HL-60 (cell line): ENCODE measurements around the gene OR7G3.

Experiments
- GABPA ChIP-seq: IDR thresholded peaks from 2 replicates; pipeline ENCODE4 v1.6.1; 2012; ENCODE audit warnings: low read depth
- POLR2AphosphoS5 ChIP-seq: IDR thresholded peaks from 2 replicates; pipeline ENCODE4 v1.6.1; 2012; ENCODE audit warnings: low read depth
- SPI1 ChIP-seq: IDR thresholded peaks from 2 replicates; pipeline ENCODE4 v1.6.1; 2012; ENCODE audit warnings: low read depth, mild to moderate bottlenecking, borderline replicate concordance
- TF ChIP-seq, protein P1 (sequence below): IDR thresholded peaks from one replicate; pipeline ENCODE4 v1.5.1; 2011; ENCODE audit warnings: low read length, control low read depth, inconsistent platforms; ENCODE audit not compliant: insufficient read depth
- TF ChIP-seq, protein P2 (sequence below): IDR thresholded peaks from 2 replicates; pipeline ENCODE4 v1.6.1; 2012; ENCODE audit warnings: low read depth; ENCODE audit not compliant: insufficient replicate concordance

DNA sequence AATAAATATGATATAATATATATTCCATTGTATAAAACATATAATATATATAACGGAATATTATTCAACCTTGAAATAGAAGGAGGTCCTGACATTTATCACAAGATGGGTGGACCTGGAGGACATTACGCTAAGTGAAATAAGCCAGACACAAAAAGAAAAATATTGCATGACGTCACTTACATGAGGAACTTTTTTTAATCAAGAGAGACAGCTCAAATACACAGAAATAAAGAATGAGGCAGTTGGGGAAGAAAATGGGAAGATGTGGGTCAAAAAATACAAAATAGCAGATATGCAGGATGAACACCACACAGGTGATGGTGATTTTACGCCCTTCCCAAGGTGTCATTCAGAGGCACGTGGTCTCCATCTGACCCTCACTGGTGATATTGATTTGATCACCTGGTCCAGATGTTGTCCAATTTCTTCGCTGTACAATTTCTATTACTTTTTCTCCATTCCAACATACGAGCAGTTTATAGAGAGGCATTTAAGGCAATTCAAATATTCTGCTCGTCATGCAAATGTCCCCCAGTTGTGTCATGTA is 12.9 kb upstream of the OR7G3 start:
- TF ChIP-seq, protein P1, sequence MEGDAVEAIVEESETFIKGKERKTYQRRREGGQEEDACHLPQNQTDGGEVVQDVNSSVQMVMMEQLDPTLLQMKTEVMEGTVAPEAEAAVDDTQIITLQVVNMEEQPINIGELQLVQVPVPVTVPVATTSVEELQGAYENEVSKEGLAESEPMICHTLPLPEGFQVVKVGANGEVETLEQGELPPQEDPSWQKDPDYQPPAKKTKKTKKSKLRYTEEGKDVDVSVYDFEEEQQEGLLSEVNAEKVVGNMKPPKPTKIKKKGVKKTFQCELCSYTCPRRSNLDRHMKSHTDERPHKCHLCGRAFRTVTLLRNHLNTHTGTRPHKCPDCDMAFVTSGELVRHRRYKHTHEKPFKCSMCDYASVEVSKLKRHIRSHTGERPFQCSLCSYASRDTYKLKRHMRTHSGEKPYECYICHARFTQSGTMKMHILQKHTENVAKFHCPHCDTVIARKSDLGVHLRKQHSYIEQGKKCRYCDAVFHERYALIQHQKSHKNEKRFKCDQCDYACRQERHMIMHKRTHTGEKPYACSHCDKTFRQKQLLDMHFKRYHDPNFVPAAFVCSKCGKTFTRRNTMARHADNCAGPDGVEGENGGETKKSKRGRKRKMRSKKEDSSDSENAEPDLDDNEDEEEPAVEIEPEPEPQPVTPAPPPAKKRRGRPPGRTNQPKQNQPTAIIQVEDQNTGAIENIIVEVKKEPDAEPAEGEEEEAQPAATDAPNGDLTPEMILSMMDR: no peak
- TF ChIP-seq GABPA: no peak
- TF ChIP-seq, protein P2, sequence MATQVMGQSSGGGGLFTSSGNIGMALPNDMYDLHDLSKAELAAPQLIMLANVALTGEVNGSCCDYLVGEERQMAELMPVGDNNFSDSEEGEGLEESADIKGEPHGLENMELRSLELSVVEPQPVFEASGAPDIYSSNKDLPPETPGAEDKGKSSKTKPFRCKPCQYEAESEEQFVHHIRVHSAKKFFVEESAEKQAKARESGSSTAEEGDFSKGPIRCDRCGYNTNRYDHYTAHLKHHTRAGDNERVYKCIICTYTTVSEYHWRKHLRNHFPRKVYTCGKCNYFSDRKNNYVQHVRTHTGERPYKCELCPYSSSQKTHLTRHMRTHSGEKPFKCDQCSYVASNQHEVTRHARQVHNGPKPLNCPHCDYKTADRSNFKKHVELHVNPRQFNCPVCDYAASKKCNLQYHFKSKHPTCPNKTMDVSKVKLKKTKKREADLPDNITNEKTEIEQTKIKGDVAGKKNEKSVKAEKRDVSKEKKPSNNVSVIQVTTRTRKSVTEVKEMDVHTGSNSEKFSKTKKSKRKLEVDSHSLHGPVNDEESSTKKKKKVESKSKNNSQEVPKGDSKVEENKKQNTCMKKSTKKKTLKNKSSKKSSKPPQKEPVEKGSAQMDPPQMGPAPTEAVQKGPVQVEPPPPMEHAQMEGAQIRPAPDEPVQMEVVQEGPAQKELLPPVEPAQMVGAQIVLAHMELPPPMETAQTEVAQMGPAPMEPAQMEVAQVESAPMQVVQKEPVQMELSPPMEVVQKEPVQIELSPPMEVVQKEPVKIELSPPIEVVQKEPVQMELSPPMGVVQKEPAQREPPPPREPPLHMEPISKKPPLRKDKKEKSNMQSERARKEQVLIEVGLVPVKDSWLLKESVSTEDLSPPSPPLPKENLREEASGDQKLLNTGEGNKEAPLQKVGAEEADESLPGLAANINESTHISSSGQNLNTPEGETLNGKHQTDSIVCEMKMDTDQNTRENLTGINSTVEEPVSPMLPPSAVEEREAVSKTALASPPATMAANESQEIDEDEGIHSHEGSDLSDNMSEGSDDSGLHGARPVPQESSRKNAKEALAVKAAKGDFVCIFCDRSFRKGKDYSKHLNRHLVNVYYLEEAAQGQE: no peak
- TF ChIP-seq POLR2AphosphoS5: no peak
- TF ChIP-seq SPI1: no peak
